ENCODE measurements around the gene RAB37.

Gene RAB37

DNA sequence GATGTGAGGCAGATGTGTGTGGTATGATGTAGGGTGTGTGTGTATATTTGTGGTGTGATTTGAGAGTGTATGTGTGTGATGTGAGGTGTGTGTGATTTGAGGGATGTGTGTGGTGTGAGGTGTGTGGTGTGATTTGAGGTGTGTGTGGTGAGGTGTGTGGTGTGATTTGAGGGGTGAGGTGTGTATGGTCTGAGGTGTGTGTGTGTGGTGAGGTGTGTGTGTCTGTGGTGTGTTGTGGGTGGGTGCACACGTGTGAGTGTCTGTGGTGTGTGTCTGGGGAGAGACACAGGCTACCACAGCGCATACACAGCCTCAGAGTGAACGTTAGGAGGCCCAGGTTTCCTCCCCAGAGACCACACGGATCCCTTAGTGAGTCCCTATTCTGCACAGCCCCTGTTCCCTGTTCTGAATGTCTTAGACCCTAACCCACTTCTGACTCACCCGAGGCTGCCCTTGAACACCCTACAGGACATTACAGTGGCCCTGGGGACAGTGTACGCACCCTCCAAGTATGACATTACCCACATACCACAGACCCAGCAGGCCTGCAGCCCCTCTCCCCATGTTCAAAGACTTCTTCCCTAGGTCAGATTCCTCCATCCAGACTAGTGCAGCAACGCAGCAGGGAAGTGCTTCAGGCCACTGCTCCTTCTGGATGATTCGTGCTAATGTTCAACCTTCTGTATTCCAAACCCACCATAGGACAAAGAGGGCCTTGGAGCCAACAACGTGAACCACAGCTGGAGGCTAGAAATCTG lies 3.5 kb upstream of the RAB37 start:
- no peak for DNase-seq (ENCODE audit: low spot score)
- TF ChIP-seq, protein P1, sequence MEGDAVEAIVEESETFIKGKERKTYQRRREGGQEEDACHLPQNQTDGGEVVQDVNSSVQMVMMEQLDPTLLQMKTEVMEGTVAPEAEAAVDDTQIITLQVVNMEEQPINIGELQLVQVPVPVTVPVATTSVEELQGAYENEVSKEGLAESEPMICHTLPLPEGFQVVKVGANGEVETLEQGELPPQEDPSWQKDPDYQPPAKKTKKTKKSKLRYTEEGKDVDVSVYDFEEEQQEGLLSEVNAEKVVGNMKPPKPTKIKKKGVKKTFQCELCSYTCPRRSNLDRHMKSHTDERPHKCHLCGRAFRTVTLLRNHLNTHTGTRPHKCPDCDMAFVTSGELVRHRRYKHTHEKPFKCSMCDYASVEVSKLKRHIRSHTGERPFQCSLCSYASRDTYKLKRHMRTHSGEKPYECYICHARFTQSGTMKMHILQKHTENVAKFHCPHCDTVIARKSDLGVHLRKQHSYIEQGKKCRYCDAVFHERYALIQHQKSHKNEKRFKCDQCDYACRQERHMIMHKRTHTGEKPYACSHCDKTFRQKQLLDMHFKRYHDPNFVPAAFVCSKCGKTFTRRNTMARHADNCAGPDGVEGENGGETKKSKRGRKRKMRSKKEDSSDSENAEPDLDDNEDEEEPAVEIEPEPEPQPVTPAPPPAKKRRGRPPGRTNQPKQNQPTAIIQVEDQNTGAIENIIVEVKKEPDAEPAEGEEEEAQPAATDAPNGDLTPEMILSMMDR (IDR thresholded peaks at IDR 0.05; ENCODE audit: extremely low read depth, missing control alignments): no peak

DNA sequence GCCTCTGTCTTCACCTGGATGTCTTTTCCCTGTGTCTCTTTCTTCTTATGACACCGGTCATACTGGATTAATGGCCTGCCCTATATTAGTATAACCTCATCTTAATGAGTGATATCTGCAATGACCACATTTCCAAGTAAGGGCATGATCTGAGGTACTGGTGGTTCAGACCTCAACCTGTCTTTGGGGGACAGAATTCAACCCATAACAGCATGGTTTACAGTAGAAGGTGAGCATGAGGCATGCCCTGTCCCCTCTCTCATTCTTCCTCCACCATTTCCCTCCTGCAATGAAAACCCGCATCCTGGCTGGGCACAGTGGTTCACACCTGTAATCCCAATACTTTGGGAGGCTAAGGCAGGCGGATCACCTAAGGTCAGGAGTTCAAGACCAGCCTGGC lies 2.8 kb upstream of the RAB37 start:
- no peak for DNase-seq (ENCODE audit: low spot score)

DNA sequence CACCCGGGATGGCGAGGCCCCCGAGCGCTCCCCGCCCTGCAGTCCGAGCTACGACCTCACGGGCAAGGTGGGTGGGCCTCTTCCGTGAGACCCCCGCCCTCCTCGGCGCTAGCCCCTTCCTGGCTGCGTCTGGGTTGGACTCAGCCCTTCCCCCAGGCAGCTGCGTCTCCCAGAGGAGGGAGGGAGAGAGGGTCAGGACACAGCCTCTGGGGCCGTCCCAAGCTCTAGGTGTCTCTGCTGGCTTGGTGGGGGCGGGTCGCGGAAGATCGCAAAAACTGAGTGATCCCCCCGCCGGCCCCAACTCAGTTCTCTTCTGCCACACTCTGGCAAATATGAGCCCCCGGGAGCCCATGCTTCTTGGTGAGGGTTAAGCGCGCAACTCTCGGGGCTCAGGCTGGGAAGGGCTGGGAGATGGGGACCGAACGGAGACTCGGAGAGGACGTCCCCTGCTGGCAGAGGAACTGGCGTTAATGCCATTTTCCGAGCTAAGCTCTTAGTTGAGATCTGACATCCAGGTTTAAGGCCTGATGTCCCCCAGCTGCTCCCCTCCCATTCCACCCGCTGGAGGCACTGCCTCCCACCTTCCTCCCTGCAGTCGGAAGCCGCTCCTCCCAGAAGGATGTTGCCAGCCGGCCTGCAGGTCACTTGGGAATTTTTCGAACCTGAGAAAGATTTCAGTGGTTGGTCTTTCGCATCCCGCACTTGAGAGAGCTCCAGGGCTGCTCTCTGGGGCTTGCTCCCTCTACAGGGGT lies 419 bp downstream of the RAB37 start:
- TF ChIP-seq, protein P1 (IDR thresholded peaks at IDR 0.05; ENCODE audit: extremely low read depth, missing control alignments): peak; percentile 65

More for the DNA sequence above, 2.8 kb upstream of the RAB37 start:
- TF ChIP-seq, protein P1 (IDR thresholded peaks at IDR 0.05; ENCODE audit: extremely low read depth, missing control alignments): no peak

DNA sequence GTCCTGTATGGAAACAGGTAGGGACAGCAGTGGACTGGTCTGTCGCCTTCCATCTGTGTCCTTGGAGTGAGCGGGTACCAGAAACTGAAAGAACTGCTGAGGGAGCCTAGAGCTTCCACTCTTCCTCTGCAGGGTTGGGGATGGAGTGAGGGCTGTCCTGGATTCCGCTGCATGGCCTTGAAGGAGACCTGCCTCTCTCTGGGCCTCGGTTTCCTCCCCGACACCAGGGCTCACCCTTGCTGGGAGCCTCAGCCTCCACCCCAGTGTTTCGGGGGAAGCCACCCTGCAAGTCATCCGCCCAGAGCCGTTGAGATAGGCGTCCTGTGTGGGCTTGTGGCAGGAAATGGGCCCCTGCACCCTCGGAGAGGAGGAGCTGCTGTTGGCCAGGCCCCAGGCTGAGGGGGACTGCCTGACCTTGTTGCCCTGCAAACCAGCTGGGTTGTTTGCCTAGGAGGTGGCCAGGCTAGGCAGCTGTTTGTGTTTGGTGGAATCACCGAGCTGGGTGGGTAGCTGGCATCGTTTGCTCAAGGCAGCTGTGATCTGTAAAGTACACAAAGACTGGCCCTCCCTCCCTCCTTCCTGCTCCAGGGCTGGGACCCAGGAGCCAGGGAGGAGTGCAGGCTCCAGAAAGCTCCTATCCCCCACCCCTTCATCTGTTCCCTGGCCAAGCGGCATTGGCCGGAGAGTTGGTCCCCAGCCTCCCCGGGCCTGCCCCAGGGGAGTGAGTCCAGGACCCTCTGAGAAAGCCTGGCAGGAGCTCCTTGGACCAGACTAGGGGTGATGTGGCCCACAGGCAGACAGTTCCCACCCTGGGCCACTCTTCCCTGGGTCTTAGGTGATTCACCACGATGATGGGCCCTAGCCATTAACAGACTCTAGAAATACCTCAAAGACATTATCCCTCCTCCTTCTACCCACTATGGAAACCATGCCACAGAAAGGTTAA lies 1.3 kb downstream of the RAB37 start:
- DNase-seq (ENCODE audit: low spot score): peak; percentile 88
- TF ChIP-seq, protein P1 (IDR thresholded peaks at IDR 0.05; ENCODE audit: extremely low read depth, missing control alignments): no peak

More for the DNA sequence above, 419 bp downstream of the RAB37 start:
- peak; percentile 75 for DNase-seq (ENCODE audit: low spot score)

DNA sequence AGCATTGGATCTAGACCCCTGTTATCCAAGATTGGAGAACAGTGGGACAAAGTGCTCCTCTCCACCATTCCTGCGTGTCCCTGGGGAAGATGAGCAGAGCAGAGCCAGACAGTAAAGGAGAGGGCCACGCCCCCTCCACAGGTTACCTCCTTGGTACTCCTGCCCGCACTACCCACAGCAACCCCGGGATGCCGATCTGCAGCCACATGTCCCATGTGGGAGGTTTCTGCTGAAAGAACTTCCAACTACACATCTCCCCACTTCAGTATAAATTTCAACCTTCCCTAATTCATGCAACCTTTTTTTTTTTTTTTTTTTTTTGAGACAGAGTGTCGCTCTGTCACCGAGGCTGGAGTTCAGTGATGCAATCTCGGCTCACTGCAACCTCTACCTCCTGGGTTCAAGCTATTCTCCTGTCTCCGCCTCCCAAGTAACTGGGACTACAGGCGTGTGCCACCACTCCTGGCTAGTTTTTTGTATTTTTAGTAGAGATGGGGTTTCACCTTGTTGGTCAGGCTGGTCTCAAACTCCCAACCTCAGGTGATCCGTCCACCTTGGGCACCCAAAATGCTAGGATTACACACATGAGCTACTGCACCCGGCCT lies 2.3 kb downstream of the RAB37 start:
- TF ChIP-seq, protein P1 (IDR thresholded peaks at IDR 0.05; ENCODE audit: extremely low read depth, missing control alignments): no peak
- DNase-seq (ENCODE audit: low spot score): no peak

DNA sequence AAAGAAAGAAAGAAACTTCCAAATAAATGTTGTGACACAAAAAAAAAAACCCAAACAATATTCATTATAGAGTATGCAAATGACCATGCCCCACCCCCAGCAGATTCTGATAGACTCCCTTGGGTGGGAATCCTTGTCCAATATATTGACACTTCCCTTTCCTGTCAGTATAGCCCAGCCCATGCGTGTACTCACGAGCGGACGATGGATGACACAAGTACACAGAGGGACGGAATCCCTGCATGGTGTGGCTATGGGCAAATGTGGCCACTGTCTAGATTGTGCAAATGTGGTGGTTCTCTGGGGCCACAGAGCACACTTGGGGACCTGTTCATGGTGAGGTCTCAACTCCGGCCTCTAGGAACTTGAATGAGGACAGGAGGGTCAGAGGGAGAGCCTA lies 3.1 kb downstream of the RAB37 start:
- no peak for DNase-seq (ENCODE audit: low spot score)

More for the DNA sequence above, 3.1 kb downstream of the RAB37 start:
- TF ChIP-seq, protein P1 (IDR thresholded peaks at IDR 0.05; ENCODE audit: extremely low read depth, missing control alignments): no peak
